Stimulated activated CD4-positive, alpha-beta T cell treated with anti-CD3 and anti-CD28 coated beads, Interleukin-12 subunit alpha, Interleukin-12 subunit beta, amount 100 ng/mL, for 4 hours (primary cell): Measurements from ENCODE around the gene PERM1.

Source experiments
- DNase-seq: peaks from one replicate; pipeline ENCODE4 v3.0.0-alpha.2; 2020

The PERM1 gene

DNA sequence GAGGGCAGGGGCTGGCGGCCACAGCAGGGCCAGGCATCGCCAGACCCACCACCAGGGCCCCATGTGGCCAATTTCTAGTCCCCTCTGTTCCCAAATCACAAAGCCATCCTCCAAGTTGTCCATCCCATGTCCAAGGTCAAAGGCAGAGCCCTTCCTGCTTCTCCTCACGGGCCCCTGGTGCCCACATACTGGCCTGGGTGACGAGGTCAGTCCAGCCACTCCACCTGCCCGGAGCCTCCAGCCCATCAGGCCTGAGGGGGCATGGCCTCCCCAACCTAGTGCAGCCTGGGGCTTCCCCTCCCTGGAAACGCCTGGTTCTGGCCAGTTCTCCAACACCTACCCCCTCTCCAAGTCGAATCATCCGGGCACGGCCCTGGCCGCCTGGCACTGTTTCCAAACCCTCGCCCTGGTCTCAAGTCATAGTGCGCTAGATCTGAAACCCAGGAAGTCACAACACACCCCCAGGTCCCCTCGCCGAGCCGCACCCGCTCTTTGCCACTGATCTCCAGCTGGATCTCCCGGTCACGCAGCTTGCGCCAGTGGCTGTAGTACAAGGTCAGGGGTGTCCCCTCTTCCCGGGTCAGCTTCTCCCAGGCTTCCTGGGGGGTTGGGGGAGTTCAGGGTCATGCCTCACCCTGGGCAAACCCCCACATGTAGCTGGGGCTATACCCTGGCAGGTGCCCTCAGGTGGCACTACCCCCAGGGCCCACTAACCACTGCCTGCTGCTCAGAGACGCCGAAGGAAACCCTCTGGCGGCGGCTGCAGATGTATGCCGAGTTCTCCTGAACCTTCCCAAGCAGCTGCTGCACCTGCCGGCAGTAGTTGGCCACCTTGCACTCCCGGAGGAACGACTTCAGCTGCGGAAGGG, 36.0 kb downstream of the PERM1 start:
- DNase-seq: no peak

DNA sequence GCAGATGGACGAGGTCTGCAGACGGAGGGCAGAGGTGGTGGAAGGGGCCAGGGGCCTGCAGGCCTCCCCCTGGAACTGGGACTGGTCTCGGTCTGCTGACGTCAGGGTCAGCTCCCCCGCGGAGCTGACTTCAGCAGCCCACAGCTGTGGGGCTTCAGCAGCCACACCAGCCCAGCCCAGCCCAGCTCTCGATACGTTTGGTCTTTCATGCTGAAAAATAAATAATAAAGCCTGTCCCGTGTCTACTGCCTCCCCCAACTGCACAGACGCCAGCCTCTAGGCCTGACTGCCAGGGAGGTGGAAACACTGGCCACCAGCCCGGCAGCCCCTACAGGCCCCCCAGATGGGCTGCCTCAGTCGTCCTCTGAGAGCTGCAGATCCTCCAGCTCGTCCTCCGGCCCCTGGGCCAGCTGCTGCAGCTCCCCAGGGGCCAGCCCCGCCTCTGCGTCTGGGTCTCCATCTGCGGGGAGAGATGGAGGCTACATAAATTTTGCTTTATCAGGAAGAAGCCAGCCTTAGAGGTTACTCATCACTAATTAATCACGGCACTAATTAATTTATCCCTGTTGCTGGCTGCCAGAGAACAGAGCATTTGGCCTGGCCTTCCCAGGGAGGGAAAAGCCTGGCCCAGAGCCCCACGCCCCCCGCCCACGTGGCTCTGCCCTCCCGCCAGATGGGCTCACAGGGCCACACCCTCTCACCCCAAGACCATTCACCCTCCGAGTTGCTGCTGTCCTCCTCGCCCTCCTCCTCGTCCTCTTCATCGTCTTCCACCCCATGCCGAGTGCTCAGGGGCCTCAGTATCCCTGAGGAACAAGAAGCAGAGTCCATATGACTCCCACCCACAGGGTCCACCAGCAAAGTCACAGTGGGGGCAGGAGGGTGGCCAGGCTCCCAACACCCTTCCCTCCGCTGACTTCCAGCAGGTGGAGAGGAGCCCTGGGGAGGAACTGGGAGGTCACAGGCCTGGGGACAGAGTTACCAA, 37.3 kb downstream of the PERM1 start:
- DNase-seq: no peak

DNA sequence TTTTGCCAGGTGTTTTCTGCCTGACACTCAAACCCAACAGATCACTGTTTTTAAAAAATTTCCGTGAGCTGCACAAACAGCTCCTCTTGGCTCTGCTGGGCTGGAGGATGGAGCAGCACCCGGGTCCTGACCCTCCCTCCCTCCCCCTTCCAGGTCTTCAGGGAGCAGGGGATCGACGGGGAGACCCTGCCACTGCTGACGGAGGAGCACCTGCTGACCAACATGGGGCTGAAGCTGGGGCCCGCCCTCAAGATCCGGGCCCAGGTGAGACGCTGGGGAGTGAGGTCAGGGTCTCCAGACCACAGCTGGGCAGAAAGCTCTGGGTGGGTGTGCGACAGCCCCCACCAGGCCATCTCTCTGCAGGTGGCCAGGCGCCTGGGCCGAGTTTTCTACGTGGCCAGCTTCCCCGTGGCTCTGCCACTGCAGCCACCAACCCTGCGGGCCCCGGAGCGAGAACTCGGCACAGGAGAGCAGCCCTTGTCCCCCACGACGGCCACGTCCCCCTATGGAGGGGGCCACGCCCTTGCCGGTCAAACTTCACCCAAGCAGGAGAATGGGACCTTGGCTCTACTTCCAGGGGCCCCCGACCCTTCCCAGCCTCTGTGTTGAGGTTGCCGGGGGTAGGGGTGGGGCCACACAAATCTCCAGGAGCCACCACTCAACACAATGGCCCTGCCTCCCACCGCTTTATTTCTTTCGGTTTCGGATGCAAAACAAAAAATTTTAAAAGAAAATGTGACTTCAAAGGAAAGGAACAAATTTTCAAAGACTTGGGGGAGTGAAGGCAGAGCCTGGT, 38.1 kb downstream of the PERM1 start:
- DNase-seq: no peak

DNA sequence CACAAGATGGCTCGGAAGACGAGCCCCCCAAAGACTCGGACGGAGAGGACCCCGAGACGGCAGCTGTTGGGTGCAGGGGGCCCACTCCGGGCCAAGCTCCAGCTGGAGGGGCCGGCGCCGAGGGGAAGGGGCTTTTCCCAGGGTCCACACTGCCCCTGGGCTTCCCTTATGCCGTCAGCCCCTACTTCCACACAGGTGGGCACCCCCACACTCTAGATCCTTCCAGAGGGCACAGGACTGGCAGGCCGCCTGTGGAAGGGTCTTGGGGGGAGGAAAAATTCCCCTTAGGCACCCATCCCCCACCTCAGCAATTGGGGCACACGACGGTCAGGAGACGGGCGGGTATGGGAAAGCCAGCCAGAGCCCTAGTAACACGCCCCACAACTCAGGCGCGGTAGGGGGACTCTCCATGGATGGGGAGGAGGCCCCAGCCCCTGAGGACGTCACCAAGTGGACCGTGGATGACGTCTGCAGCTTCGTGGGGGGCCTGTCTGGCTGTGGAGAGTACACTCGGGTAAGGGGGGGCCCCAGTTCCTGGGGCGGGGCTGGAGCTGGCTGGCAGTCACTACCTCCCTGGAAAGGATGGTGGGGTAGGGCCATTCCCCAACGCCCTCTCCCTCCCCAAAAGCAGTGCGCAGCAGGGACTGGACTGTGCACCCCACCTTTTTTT, 38.9 kb downstream of the PERM1 start:
- peak; percentile 25 for DNase-seq

DNA sequence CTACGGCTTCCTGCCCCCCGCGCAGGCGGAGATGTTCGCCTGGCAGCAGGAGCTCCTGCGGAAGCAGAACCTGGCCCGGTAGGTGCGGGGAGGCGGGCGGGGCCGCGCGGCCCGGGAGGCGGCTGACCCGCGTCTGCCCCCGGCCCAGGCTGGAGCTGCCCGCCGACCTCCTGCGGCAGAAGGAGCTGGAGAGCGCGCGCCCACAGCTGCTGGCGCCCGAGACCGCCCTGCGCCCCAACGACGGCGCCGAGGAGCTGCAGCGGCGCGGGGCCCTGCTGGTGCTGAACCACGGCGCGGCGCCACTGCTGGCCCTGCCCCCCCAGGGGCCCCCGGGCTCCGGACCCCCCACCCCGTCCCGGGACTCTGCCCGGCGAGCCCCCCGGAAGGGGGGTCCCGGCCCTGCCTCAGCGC, 39.5 kb downstream of the PERM1 start:
- no peak for DNase-seq

DNA sequence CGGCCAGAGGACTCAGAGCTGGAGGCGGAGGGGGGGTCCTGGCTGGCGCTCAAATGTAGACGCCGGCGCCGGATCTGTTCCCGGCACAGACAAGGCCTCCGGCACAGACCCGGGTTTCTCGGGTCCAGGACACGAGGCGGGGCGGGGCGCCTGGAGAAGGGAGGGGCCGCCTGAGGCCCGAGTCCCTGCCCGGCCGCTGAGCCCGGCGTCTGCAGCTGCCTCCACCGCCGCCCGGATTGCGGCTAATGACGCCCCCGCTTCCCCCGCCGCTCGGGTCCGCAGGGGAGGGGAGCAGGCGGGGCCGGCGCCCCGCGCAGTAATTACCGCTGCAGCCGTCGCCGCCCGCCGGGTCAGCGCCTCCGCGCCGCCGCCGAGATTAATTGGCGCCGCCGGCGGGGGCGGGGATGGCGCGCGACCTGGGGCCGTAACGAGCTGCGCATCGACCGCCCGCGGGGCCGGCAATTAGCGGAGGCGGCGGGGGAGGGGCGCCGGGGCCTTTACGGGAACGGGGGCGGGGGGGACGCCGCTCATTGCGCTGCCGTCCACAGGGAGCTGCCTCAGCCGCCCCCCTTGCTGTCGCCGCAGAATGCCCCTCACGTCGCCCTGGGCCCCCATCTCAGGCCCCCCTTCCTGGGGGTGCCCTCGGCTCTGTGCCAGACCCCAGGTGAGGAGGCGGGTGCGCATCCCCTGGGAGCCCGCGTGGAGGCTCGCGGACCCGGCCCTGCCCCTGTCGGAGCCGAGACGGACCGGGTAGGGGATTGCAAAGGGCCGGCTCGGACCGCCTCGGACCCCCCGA, 40.1 kb downstream of the PERM1 start:
- DNase-seq: no peak

DNA sequence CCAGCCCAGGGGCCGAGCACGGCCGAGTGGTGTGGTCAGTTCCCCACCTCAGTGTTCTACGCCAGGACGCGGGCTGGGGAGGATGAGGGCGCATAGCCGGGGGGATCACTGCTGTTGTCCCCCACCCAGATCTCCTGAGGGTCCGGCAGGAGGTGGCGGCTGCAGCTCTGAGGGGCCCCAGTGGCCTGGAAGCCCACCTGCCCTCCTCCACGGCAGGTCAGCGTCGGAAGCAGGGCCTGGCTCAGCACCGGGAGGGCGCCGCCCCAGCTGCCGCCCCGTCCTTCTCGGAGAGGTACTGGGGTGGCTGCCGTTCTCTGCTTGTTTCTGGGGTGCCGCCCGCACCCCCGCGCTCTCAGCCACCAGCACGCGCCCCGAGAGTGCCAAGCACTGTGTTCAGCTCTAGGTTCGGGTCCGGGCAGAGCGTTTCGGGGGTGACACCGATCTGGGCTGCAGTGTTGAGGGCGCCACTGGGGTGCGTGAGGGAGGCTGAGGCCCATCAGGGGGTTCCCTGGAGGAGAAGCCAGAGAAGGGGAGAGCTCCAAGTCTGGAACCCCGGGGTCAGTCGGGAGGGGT, 40.8 kb downstream of the PERM1 start:
- no peak for DNase-seq

DNA sequence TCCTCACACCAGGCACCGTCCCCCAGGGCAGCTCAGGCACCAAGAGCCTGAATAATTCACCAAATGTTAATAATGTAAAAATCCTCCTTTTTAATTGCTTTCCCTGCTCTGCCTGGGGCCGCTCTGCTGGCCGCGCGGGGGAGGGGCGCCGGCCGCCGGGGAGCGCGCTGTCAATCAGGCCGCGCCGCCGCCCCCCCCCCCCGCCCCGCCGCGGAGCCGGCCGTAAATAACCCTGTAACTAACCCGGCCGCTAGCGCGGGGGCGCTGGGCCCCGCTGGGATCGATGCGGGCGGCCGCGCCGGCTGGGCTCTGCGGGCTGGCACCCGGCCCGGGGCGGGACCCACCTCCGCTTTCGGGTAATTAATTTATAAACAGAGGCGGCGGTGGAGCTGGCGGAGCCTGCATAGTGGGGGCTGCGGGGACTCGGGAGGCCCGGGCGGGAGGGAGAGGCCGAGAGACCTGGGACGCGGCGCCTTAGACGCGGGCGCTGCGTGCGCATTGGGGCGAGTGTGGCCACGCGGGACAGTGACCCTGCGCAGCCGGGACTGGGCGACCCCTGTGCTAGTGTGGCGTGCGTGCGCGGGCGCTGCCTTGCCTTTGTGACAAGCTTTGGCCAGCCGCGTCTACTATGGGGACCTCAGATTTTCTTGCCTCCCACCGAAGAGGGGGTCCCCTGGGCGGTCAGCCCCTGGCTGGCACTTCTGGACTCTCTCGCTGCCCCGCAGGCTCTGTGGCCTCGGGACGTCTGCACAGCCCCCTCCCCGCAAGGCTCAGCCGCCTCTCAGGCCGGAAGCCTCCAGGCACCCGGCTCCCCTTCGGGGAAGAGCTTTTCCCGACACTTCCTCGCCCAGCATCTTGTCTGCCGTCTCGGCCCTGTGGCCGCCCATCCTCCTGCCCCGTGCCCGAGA, 41.5 kb downstream of the PERM1 start:
- no peak for DNase-seq

DNA sequence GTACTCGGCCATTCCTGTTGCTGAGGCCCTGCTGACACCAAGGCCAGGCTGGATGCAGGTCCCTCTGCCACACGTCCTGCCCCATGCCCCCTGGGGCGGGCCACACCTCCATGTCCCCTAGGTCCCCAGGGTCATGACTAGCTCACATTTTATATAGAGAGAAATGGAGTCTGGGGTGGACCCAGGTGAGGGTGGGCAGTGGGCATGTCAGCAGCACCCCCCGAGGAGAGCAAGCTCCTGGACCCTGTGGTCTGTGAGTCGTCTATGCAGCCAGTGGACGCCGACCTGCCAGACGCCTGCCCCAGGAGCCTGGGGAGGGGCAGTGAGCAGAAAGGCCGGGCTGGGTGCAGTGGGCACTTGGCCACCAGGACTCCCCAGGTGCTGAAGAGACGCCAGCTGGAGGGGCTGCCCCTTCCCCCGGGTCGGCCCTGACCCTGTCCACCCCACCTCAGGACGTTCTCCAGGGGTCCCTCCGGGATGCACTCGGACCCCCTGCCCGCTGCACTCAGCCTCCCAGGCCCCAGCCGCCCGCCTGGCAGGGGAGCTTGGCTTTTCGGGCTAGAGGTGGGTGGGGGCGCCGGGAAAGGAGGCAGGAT, 42.3 kb downstream of the PERM1 start:
- DNase-seq: no peak

DNA sequence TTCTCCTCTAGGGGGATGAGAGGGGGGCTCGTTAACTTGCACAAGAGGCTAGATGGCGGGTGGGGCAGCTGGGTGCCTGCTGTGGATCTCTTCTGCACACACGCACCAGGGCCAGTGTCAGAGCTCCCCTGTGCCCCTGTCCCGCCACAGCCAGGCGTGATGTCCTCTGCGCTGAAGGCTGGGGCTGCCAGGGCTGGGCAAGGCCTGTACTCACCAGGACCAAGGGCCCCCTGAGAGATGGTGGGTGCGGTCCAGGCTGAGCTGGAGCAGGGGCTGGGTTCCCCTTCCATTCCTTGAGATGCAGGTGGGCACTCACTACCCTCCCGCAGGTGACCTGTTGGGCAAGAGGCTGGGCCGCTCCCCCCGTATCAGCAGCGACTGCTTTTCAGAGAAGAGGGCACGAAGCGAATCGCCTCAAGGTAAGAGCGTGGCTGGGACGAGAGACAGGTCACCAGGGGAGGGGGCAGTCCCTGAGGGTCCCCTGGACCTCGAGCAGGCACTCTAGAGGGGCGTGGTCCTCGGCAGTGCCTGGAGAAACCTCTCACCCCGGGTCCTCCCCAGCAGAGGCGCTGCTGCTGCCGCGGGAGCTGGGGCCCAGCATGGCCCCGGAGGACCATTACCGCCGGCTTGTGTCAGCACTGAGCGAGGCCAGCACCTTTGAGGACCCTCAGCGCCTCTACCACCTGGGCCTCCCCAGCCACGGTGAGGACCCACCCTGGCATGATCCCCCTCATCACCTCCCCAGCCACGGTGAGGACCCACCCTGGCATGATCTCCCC, 43.0 kb downstream of the PERM1 start:
- DNase-seq: no peak

DNA sequence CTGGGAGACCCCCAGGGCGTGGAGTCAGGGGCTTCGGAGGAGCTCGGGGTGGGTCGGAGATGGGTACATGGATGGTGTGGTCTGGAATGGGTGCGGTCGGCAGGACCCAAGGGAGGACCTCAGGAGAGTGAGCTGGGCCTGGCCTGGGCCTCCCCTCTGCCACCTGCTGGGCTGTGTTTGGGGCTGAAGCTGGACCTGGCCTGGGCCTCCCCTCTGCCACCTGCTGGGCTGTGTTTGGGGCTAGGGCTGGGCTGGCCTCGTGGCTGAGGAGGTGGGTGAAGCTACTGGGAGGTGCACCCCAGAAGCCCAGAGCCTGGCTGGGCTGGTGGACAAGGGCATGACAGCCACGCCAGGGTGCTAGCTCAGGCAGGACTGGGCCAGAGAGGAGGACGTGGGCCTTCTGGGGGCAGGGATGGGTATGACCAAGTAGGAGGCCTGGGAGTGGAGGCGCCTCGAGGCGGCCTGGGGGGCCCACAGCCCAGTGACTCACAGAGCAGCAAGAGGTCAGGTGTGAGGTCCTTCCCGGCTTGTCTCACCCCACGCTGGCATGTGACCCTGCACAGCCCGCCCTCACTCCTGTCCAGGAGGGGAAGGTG, 43.7 kb downstream of the PERM1 start:
- DNase-seq: no peak

DNA sequence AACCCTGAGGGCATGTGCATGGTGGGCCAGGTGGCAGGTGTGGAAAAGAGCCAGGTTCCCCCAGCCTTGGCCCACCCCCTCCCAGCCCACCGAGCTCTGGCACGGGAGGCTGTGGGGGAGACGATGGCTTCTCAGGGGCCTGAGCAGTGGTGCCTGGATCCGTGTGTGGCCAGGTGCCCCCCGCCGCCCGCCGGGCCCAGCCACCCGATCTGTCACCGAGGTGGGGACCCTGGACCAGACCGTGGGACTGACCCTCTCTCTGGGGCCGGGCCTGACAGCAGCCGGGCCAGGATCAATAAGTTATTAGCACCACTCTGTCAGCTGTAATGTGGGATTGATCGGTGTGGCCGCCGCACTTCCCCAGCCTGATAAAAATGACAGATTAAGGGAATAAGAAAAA, 44.4 kb downstream of the PERM1 start:
- no peak for DNase-seq

DNA sequence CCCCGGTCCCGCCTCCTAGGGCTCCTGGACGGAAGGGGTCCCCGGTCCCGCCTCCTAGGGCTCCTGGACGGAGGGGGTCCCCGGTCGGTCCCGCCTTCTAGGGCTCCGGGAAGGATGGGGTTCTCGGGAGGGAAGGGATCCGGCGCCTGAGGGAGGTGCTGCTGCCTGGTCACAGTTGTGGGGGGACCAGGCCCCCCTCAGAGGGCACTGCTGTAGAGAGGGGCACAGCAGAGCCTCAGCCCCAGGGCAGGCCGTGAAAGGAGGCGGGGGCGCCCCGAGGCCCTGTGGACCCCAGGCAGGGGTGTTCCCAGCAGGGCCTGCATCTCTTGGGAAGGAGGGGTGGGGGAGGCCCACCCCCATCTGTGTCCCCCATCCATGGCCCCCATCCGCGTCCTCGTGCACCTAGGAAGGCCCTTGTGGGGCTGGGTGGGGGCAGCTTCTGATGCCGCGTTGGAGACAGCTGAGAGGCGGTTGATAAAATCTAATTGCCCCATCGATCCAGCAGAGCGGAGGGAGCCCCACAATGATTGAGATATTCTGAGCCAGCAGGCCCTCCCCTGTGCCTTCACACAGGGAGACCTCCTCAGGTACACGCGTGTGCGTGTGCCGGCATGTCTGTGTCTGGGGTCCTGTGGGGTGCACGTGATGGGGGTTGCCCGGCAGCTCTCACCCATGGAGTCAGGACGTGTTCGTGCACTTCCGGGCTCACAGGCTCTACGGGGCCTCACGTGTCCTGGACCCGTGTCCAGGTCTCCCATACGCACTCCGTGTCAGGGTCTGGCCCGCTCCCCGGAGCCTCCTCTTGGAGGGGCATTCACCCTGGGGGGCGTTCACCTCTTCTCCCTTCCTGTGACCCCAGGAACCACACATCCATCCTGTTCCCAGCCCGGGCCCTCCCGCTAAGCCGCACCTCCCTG, 45.3 kb downstream of the PERM1 start:
- DNase-seq: no peak

DNA sequence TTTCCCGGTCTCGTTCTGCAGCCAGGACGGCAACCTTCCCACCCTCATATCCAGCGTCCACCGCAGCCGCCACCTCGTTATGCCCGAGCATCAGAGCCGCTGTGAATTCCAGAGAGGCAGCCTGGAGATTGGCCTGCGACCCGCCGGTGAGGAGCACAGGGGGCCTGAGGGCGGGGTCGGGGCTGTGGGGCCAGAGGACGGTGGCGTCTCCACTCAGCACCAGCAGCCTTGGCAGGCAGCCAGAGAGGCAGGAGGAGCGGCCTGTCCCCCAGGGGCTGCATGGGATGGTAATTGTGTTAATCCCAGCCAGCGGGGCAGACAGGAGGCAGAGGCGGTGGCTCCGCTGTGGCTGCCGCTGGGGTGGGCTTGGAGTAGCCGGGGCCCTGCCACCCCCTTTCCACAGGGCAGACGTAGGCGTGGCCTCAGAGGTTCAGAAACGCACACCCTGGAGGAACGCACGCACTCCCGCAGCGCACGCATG, 46.1 kb downstream of the PERM1 start:
- DNase-seq: no peak

DNA sequence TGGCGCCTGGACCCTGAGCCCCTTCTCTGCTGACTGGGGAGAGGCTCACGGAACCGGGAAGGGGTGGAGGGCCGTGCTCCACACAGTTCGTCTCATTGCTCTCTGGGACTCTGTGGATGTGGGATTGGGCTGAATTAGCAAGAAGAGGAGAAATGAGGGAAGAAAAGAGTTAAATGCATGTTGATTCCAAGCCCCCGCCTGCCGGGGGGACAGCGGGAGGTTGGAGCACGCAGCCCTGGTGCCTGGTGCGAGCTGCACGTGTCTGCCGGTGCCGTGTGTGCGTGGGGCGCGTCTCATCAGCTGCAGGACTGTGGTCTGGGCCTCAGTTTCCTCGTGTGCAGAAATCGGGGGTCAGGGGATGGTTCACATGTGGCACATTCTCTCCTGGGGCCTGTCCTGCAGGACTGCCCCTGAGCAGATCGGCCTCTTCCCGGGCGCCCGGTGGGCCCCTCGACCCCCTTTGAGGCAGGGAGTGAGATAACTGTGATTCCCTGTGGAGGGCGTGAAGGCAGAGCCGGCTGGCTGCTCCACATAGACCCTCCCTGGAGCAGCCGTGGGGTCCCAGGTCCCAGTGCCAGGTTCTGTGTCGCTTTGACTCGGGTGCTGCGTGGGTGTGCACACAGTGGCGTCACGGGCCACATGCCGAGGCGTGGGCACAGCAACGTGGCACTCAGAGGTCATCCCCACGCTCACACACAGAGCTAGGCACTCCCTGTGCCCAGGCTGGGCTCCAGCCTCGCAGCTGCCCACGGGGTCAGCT, 46.7 kb downstream of the PERM1 start:
- DNase-seq: no peak

DNA sequence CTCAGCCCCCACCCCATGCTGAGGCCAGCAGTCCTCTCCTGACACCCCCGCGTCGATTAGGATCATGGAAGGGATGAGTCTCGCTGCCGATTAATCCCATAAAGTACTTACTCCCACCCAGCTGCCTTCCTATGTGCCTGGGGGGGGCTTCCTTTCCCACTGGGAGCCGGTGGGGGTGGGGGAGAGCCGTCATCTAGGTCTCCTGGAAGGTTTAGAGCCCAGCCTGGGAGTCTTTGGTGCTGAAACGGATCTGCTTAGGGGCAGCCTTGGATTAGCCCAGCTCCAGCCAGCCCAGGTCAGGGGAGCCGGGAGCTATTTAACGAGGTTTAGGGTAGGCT, 48.3 kb downstream of the PERM1 start:
- DNase-seq: no peak
